ENCODE results near the gene PRG2. TPM values are rescaled to one million over a fixed set of nuclear protein-coding genes. Genes with fewer than 3 reads are reported as not detected.

Gene PRG2
- total RNA-seq, 1 donor from 2014 or later, result not detected

- Mint-ChIP-seq H3K4me1 (ENCODE audit: unreplicated experiment) (peaks cover 3% of the 10 kb centered on the region), H3K27ac (ENCODE audit: unreplicated experiment) (no peak overlapping the region), H3K27me3 (ENCODE audit: unreplicated experiment) (peaks cover 10% of the 10 kb centered on the region), H3K9me3 (ENCODE audit: unreplicated experiment) (no peaks in the 10 kb centered on the region), H3K36me3 (ENCODE audit: unreplicated experiment) (no peaks in the 10 kb centered on the region), H3K4me3 (ENCODE audit: unreplicated experiment) (no peak overlapping the region)
- TF ChIP-seq CTCF (IDR thresholded peaks at IDR 0.05), result no peak
- no peak for DNase-seq (ENCODE audit: extremely low spot score, unreplicated experiment)
Measured at GRCh38 chr11:57344826-57345225, 45.6 kb downstream of the PRG2 start.

- TF ChIP-seq CTCF (IDR thresholded peaks at IDR 0.05), result no peak
- H3K27me3 Mint-ChIP-seq (ENCODE audit: unreplicated experiment), result peaks cover 16% of the 10 kb centered on the region
- H3K36me3 Mint-ChIP-seq (ENCODE audit: unreplicated experiment), result no peaks in the 10 kb centered on the region
- no peak for DNase-seq (ENCODE audit: extremely low spot score, unreplicated experiment)
- no peak overlapping the region for H3K27ac Mint-ChIP-seq (ENCODE audit: unreplicated experiment)
- no peaks in the 10 kb centered on the region for H3K4me1 Mint-ChIP-seq (ENCODE audit: unreplicated experiment)
- no peak overlapping the region for H3K4me3 Mint-ChIP-seq (ENCODE audit: unreplicated experiment)
- no peaks in the 10 kb centered on the region for H3K9me3 Mint-ChIP-seq (ENCODE audit: unreplicated experiment)
Measured at GRCh38 chr11:57343825-57344224, 46.6 kb downstream of the PRG2 start.

GRCh38 chr11:57342702-57343101 lies 47.7 kb downstream of the PRG2 start:
- no peaks in the 10 kb centered on the region for H3K4me1 Mint-ChIP-seq (ENCODE audit: unreplicated experiment)
- no peaks in the 10 kb centered on the region for H3K9me3 Mint-ChIP-seq (ENCODE audit: unreplicated experiment)
- no peak overlapping the region for H3K27ac Mint-ChIP-seq (ENCODE audit: unreplicated experiment)
- peaks cover 17% of the 10 kb centered on the region for H3K27me3 Mint-ChIP-seq (ENCODE audit: unreplicated experiment)
- no peak for TF ChIP-seq CTCF (IDR thresholded peaks at IDR 0.05)
- DNase-seq (ENCODE audit: extremely low spot score, unreplicated experiment), result no peak
- H3K36me3 Mint-ChIP-seq (ENCODE audit: unreplicated experiment), result no peaks in the 10 kb centered on the region
- H3K4me3 Mint-ChIP-seq (ENCODE audit: unreplicated experiment), result no peak overlapping the region

- H3K36me3 Mint-ChIP-seq (ENCODE audit: unreplicated experiment), result no peaks in the 10 kb centered on the region
- peaks cover 16% of the 10 kb centered on the region for H3K27me3 Mint-ChIP-seq (ENCODE audit: unreplicated experiment)
- no peak overlapping the region for H3K4me3 Mint-ChIP-seq (ENCODE audit: unreplicated experiment)
- peaks cover 2% of the 10 kb centered on the region for H3K4me1 Mint-ChIP-seq (ENCODE audit: unreplicated experiment)
- no peak overlapping the region for H3K27ac Mint-ChIP-seq (ENCODE audit: unreplicated experiment)
- DNase-seq (ENCODE audit: extremely low spot score, unreplicated experiment), result no peak
- TF ChIP-seq CTCF (IDR thresholded peaks at IDR 0.05), result no peak
- H3K9me3 Mint-ChIP-seq (ENCODE audit: unreplicated experiment), result no peaks in the 10 kb centered on the region
Measured at GRCh38 chr11:57341250-57341808, 49.1 kb downstream of the PRG2 start.

- Mint-ChIP-seq H3K36me3 (ENCODE audit: unreplicated experiment) (no peaks in the 10 kb centered on the region), H3K27ac (ENCODE audit: unreplicated experiment) (no peak overlapping the region), H3K27me3 (ENCODE audit: unreplicated experiment) (peaks cover 16% of the 10 kb centered on the region), H3K4me1 (ENCODE audit: unreplicated experiment) (peaks cover 8% of the 10 kb centered on the region), H3K4me3 (ENCODE audit: unreplicated experiment) (no peak overlapping the region), H3K9me3 (ENCODE audit: unreplicated experiment) (no peaks in the 10 kb centered on the region)
- TF ChIP-seq CTCF (IDR thresholded peaks at IDR 0.05), result no peak
- no peak for DNase-seq (ENCODE audit: extremely low spot score, unreplicated experiment)
Measured at GRCh38 chr11:57340039-57340615, 50.3 kb downstream of the PRG2 start.
